ENCODE measurements around the gene ZBTB32. TPM values are rescaled to one million over a fixed set of nuclear protein-coding genes. Genes with fewer than 3 reads are reported as not detected.

The ZBTB32 gene
- total RNA-seq, 6 donors from 2014 or later = 0.20 to 0.55 (median 0.30) TPM; not detected in 3

- Histone ChIP-seq H3K27me3 (peaks cover 0 to 11% (median 4%) of the 10 kb centered on the region in 4 donors), H3K36me3 (peaks cover 0 to 12% (median 0%) of the 10 kb centered on the region in 4 donors), H3K4me3 (no peak overlapping the region), H3K9me3 (no peaks in the 10 kb centered on the region), H3K4me1 (peaks cover 6 to 9% (median 6%) of the 10 kb centered on the region in 4 donors), H3K27ac (no peak overlapping the region)
- ATAC-seq (ENCODE audit: low FRiP score in 2 of 2) (no peak), DNase-seq (no peak)
- 80 to 86% methylated on average over 4 to 6 of the region's 6 CpGs for WGBS, 2 donors
- no peak for TF ChIP-seq EP300 (IDR thresholded peaks at IDR 0.05)
- no peak for TF ChIP-seq POLR2AphosphoS5 (IDR thresholded peaks at IDR 0.05)
Measured at GRCh38 chr19:35669566-35669965, 34.8 kb upstream of the ZBTB32 start.

GRCh38 chr19:35669974-35670373, 34.4 kb upstream of the ZBTB32 start:
- no peak for DNase-seq
- H3K27ac ChIP-seq = no peak overlapping the region
- no peaks in the 10 kb centered on the region for H3K9me3 ChIP-seq
- 46 to 52% methylated on average over 4 of the region's 4 CpGs for WGBS, 2 donors
- no peak for ATAC-seq (ENCODE audit: low FRiP score in 2 of 2)
- H3K4me1 ChIP-seq = peaks cover 6 to 9% (median 6%) of the 10 kb centered on the region in 4 donors
- no peak overlapping the region for H3K4me3 ChIP-seq
- TF ChIP-seq POLR2A (IDR thresholded peaks at IDR 0.05) (no peak), CTCF (IDR thresholded peaks at IDR 0.05) (no peak), POLR2AphosphoS5 (IDR thresholded peaks at IDR 0.05) (no peak), EP300 (IDR thresholded peaks at IDR 0.05) (no peak)
- H3K36me3 ChIP-seq = peaks cover 0 to 9% (median 0%) of the 10 kb centered on the region in 4 donors
- peaks cover 0 to 11% (median 4%) of the 10 kb centered on the region in 4 donors for H3K27me3 ChIP-seq

GRCh38 chr19:35670686-35671085, 33.7 kb upstream of the ZBTB32 start:
- 88 to 100% methylated on average over 1 of the region's 1 CpG for WGBS, 2 donors
- TF ChIP-seq EP300 (IDR thresholded peaks at IDR 0.05) (no peak), POLR2A (IDR thresholded peaks at IDR 0.05) (no peak), CTCF (IDR thresholded peaks at IDR 0.05) (no peak), POLR2AphosphoS5 (IDR thresholded peaks at IDR 0.05) (no peak)
- DNase-seq = no peak
- Histone ChIP-seq H3K4me1 (peaks cover 6 to 9% (median 6%) of the 10 kb centered on the region in 4 donors), H3K27ac (no peak overlapping the region), H3K4me3 (no peak overlapping the region), H3K27me3 (peaks cover 0 to 11% (median 4%) of the 10 kb centered on the region in 4 donors), H3K9me3 (no peaks in the 10 kb centered on the region), H3K36me3 (peaks cover 0 to 2% (median 0%) of the 10 kb centered on the region in 4 donors)
- no peak for ATAC-seq (ENCODE audit: low FRiP score in 2 of 2)

- peaks cover 6 to 9% (median 6%) of the 10 kb centered on the region in 4 donors for H3K4me1 ChIP-seq
- no peaks in the 10 kb centered on the region for H3K36me3 ChIP-seq
- no peak overlapping the region for H3K27ac ChIP-seq
- peaks cover 0 to 11% (median 4%) of the 10 kb centered on the region in 4 donors for H3K27me3 ChIP-seq
- DNase-seq (no peak), ATAC-seq (ENCODE audit: low FRiP score in 2 of 2) (no peak)
- H3K4me3 ChIP-seq = no peak overlapping the region
- H3K9me3 ChIP-seq = no peaks in the 10 kb centered on the region
- WGBS, 2 donors = 37 to 44% methylated on average over 3 of the region's 3 CpGs
- TF ChIP-seq CTCF (IDR thresholded peaks at IDR 0.05) (no peak), POLR2AphosphoS5 (IDR thresholded peaks at IDR 0.05) (no peak), POLR2A (IDR thresholded peaks at IDR 0.05) (no peak), EP300 (IDR thresholded peaks at IDR 0.05) (no peak)
Measured at GRCh38 chr19:35671818-35672217, 32.5 kb upstream of the ZBTB32 start.

GRCh38 chr19:35673121-35673804, 31.1 kb upstream of the ZBTB32 start:
- WGBS, 2 donors = 5 to 6% methylated on average over 30 to 39 of the region's 39 CpGs
- H3K36me3 ChIP-seq = no peaks in the 10 kb centered on the region
- DNase-seq (peak; percentile 28 to 86), ATAC-seq (ENCODE audit: low FRiP score in 2 of 2) (peak; percentile 55 to 80)
- no peak overlapping the region for H3K27ac ChIP-seq
- no peak for TF ChIP-seq POLR2A (IDR thresholded peaks at IDR 0.05)
- no peak for TF ChIP-seq EP300 (IDR thresholded peaks at IDR 0.05)
- no peak for TF ChIP-seq CTCF (IDR thresholded peaks at IDR 0.05)
- TF ChIP-seq POLR2AphosphoS5 (IDR thresholded peaks at IDR 0.05) = no peak
- peaks cover 0 to 11% (median 4%) of the 10 kb centered on the region in 4 donors for H3K27me3 ChIP-seq
- no peaks in the 10 kb centered on the region for H3K9me3 ChIP-seq
- H3K4me3 ChIP-seq = peak overlapping the region in 3 of 4 donors; percentile 10 to 42 (median 41)
- H3K4me1 ChIP-seq = peaks cover 6 to 9% (median 6%) of the 10 kb centered on the region in 4 donors

Measured in upper lobe of left lung (tissue), 6 donors.